Vagina (tissue), 2 donors: ENCODE measurements around the gene NFATC2. TPM values are rescaled to one million over a fixed set of nuclear protein-coding genes. Genes with fewer than 3 reads are reported as not detected.
A peak's percentile ranks its signal among the peaks of the same experiment; 100 is the strongest.

Experiments
- DNase-seq, 2 donors: peaks; one replicate each; pipeline ENCODE4 v3.0.0-alpha.2; 2017; ENCODE audit errors: extremely low spot score in 2 of 2
- H3K27ac ChIP-seq: fragments of 200-600 bp; sonication (generic); one replicate; pipeline ENCODE4 v1.5.1; 2019
- H3K27me3 ChIP-seq: fragments of 200-600 bp; sonication (generic); one replicate; pipeline ENCODE4 v1.5.1; 2019
- H3K36me3 ChIP-seq, 2 donors: fragments of 200-600 bp; sonication (generic); one replicate each; pipeline ENCODE4 v1.5.1; 2017 to 2019
- H3K4me1 ChIP-seq: fragments of 200-600 bp; sonication (generic); one replicate; pipeline ENCODE4 v1.5.1; 2019
- H3K4me3 ChIP-seq, 2 donors: fragments of 200-600 bp; sonication (generic); 1 replicate in 1 of 2; 2 replicates in 1 of 2; pipeline ENCODE4 v1.5.1; 2016 to 2019
- H3K9me3 ChIP-seq: fragments of 200-600 bp; sonication (generic); one replicate; pipeline ENCODE4 v1.5.1; 2019
- POLR2A ChIP-seq, 2 donors: fragments of 450-650 bp; IDR thresholded peaks; one replicate each; pipeline ENCODE4 v1.6.1; 2017; ENCODE audit warnings: antibody characterized with exemption in 2 of 2, mild to moderate bottlenecking in 2 of 2, moderate library complexity in 2 of 2
- POLR2AphosphoS5 ChIP-seq, 2 donors: sonication (generic); formaldehyde crosslinking; IDR thresholded peaks; one replicate each; pipeline ENCODE4 v1.9.0; 2017; ENCODE audit warnings: antibody characterized with exemption in 2 of 2, mild to moderate bottlenecking in 2 of 2, low read depth in 1 of 2; ENCODE audit not compliant: insufficient read depth in 1 of 2
- intact Hi-C: fragments of 100-400 bp; cut with DNase I; formaldehyde crosslinking; loops from one replicate; pipeline ENCODE4 v1.15.1; 2023
- total RNA-seq: library from RNA; depleted of rRNA; stranded (reverse); fragments of >200 nt; gene quantifications from one replicate; pipeline ENCODE4 v1.2.3, GENCODE V29; 2016
- TF ChIP-seq, protein P1 (sequence below), 3 experiments: fragments of 450-650 bp in 2 of 3; fragments of 200-600 bp in 1 of 3; sonication (generic) in 1 of 3; IDR thresholded peaks; one replicate each; pipeline ENCODE4 v1.5.1; 2017 to 2019; ENCODE audit warnings: antibody characterized with exemption in 3 of 3, mild to moderate bottlenecking in 2 of 3, moderate library complexity in 2 of 3

NFATC2 gene
- total RNA-seq, 1 donor from 2014 or later: 7.4 TPM

DNA sequence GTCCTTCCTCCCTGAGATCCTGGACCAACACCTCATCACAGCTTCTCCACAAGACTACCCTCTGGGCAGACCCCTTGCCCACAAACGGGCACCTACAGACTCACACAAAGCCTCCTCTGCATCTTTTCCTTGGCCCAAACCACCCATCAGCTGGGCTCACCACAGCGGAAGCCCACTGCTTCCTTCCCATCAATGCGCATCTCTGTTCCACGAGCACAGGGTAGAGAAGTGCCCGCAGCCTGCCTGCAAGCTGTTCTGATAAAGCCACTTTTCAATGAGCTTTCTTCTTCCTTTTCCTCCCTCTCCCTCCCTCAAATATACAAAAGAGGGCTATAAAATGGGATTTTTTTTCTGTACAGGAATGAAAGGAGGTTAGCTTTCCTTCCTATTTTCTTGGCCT, 111.2 kb downstream of the NFATC2 start:
- no peaks in the 10 kb centered on the region for H3K9me3 ChIP-seq
- no peaks in the 10 kb centered on the region for H3K36me3 ChIP-seq
- peaks cover 9% of the 10 kb centered on the region for H3K4me1 ChIP-seq
- no peak for DNase-seq
- intact Hi-C loops: no loop called here
- no peak overlapping the region for H3K4me3 ChIP-seq
- TF ChIP-seq, protein P1, sequence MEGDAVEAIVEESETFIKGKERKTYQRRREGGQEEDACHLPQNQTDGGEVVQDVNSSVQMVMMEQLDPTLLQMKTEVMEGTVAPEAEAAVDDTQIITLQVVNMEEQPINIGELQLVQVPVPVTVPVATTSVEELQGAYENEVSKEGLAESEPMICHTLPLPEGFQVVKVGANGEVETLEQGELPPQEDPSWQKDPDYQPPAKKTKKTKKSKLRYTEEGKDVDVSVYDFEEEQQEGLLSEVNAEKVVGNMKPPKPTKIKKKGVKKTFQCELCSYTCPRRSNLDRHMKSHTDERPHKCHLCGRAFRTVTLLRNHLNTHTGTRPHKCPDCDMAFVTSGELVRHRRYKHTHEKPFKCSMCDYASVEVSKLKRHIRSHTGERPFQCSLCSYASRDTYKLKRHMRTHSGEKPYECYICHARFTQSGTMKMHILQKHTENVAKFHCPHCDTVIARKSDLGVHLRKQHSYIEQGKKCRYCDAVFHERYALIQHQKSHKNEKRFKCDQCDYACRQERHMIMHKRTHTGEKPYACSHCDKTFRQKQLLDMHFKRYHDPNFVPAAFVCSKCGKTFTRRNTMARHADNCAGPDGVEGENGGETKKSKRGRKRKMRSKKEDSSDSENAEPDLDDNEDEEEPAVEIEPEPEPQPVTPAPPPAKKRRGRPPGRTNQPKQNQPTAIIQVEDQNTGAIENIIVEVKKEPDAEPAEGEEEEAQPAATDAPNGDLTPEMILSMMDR (IDR thresholded peaks at IDR 0.05): no peak
- TF ChIP-seq POLR2AphosphoS5 (IDR thresholded peaks at IDR 0.05; ENCODE audit: insufficient read depth in 1 of 2, low read depth in 1 of 2) (no peak), POLR2A (IDR thresholded peaks at IDR 0.05) (no peak)
- H3K27ac ChIP-seq: no peak overlapping the region
- no peaks in the 10 kb centered on the region for H3K27me3 ChIP-seq

DNA sequence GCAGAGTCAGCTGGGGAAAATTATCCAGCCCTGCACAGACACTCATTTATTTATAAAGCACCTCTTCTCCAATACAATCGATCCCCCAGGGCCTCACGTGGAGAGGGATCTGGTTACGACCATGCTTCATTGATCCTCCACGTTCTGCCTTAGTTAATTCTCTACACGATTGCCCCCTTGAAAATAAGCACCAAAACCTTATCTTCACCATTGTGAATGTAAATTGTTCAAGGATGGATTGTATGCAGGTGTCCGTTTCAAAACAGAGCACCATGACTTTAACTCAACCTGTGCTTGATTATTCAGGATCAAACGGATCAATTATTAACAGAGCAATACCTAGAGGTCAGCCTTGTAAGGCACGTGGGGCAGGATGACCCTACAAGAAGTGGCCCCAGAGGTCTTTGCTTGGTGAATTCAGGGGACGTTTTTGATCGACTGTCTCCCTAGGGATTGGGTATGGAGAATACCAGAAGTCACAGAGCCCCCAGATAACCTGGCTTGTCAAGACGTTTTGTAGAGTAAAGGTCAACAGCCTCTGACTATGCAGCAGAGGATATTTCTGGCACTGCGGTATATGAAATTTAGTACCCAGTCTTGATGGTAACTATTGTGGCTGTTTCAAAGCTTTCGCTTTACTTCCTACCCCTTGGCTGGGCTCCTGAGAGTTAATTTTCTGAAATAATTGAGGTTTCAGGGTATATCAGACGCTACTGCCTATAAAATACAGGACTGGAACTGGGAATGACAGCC, 112.1 kb downstream of the NFATC2 start:
- H3K36me3 ChIP-seq: no peaks in the 10 kb centered on the region
- no peak for TF ChIP-seq POLR2A (IDR thresholded peaks at IDR 0.05)
- TF ChIP-seq, protein P1 (IDR thresholded peaks at IDR 0.05): no peak
- TF ChIP-seq POLR2AphosphoS5 (IDR thresholded peaks at IDR 0.05; ENCODE audit: insufficient read depth in 1 of 2, low read depth in 1 of 2): no peak
- DNase-seq: no peak
- no peaks in the 10 kb centered on the region for H3K27me3 ChIP-seq
- intact Hi-C loops: no loop called here
- H3K4me1 ChIP-seq: peaks cover 9% of the 10 kb centered on the region
- H3K9me3 ChIP-seq: no peaks in the 10 kb centered on the region
- H3K4me3 ChIP-seq: no peak overlapping the region
- H3K27ac ChIP-seq: no peak overlapping the region

DNA sequence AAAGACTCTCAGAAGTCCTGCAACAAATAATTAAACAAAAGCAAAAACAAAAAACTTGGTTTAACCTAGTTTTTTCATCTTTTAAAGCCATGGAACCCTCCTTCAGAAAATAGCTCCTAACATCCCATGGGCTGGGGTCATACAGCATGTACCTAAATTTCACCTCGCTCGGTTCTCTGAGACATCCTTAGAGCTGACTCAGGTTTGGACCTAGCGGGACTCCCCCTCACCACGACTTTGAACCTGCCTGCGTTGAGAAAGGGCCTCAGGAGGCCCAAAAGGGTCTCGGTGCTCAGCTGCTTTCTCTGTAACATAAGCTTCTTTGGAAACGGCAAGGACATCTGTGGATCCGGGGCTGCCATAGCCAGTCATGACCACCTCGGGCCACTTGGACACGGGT, 112.8 kb downstream of the NFATC2 start:
- Histone ChIP-seq H3K27me3 (no peaks in the 10 kb centered on the region), H3K4me3 (no peak overlapping the region), H3K4me1 (peaks cover 9% of the 10 kb centered on the region), H3K27ac (no peak overlapping the region), H3K36me3 (no peaks in the 10 kb centered on the region), H3K9me3 (no peaks in the 10 kb centered on the region)
- no peak for DNase-seq
- intact Hi-C loops: no loop called here
- TF ChIP-seq POLR2A (IDR thresholded peaks at IDR 0.05) (no peak), POLR2AphosphoS5 (IDR thresholded peaks at IDR 0.05; ENCODE audit: insufficient read depth in 1 of 2, low read depth in 1 of 2) (no peak)
- TF ChIP-seq, protein P1 (IDR thresholded peaks at IDR 0.05): no peak

DNA sequence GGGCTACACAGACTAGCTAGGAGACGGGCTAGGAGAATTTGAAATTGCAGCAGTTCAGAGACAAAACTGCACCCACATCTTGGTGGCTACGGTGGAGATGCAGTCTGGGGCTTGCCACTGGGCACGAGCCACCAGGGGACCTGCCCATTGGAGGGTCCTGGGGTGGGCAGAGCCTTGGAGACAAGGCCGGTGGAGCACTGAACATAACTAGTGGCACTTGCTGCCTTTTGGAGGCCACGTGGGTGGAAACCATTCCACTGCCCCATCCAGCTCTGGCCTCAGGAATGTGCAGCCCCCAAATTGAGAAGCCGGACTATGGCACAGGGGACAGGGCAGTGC, 113.4 kb downstream of the NFATC2 start:
- no peak for DNase-seq
- TF ChIP-seq, protein P1 (IDR thresholded peaks at IDR 0.05): no peak
- TF ChIP-seq POLR2AphosphoS5 (IDR thresholded peaks at IDR 0.05; ENCODE audit: insufficient read depth in 1 of 2, low read depth in 1 of 2): no peak
- Histone ChIP-seq H3K36me3 (no peaks in the 10 kb centered on the region), H3K27me3 (no peaks in the 10 kb centered on the region), H3K4me1 (peaks cover 9% of the 10 kb centered on the region), H3K9me3 (no peaks in the 10 kb centered on the region), H3K4me3 (no peak overlapping the region), H3K27ac (no peak overlapping the region)
- intact Hi-C loops: no loop called here

DNA sequence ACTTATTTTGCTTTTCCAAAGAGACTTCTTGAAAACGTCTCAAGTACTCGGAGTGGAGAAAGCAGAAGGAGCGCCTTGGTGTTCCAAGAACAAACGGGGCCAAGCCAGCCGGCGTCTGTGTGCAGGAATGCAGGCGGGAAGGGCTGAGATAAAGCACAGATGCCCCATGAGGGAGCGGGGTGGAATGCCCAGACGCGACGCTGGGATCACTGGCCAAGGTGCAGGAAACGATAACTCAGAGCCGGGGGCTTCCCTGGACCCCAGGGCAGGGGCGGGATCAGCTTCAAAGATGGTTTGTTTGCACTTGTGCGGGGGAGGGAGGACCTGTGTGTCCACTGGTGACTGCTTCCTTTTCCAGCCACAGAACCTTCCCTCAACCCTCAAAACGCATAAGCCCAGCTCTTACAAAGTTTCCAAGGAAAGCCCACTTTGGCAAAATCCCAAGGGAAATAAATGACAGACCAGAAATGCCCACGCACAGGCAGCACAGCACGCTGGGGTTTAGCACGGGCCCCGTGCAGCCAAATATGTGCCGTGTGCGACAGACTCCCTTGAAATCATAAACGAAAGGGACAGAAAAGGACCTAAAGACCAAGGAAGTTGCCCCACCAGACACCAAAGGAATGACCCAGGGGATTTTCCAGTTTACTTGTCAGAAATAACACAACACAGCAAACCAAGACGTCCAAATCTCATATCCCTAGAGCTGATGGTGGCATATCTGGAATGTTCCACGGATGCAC, 113.9 kb downstream of the NFATC2 start:
- TF ChIP-seq POLR2A (IDR thresholded peaks at IDR 0.05) (no peak), POLR2AphosphoS5 (IDR thresholded peaks at IDR 0.05; ENCODE audit: insufficient read depth in 1 of 2, low read depth in 1 of 2) (peak in 1 of 2 donors; percentile 30)
- intact Hi-C loops: no loop called here
- DNase-seq: no peak
- H3K27me3 ChIP-seq: no peaks in the 10 kb centered on the region
- no peak overlapping the region for H3K4me3 ChIP-seq
- no peaks in the 10 kb centered on the region for H3K36me3 ChIP-seq
- H3K9me3 ChIP-seq: no peaks in the 10 kb centered on the region
- H3K27ac ChIP-seq: no peak overlapping the region
- H3K4me1 ChIP-seq: peaks cover 9% of the 10 kb centered on the region
